SK-N-MC (cell line): ENCODE measurements around the gene ZC3H15.

Source experiments
- EZH2 ChIP-seq: fragments of 200-600 bp; sonication (generic); IDR thresholded peaks from one replicate; pipeline ENCODE4 v1.6.1; 2017; ENCODE audit warnings: antibody characterized with exemption
- FOXP2 ChIP-seq: optimal IDR thresholded peaks from 2 replicates; pipeline ENCODE3; 2011; ENCODE audit warnings: mild to moderate bottlenecking, moderate library complexity; ENCODE audit not compliant: insufficient read depth; ENCODE audit errors: extremely low read length, control extremely low read depth
- POLR2AphosphoS5 ChIP-seq: IDR thresholded peaks from 2 replicates; pipeline ENCODE4 v1.6.1; 2012; ENCODE audit warnings: mild to moderate bottlenecking, low read depth, low read length, borderline replicate concordance

DNA sequence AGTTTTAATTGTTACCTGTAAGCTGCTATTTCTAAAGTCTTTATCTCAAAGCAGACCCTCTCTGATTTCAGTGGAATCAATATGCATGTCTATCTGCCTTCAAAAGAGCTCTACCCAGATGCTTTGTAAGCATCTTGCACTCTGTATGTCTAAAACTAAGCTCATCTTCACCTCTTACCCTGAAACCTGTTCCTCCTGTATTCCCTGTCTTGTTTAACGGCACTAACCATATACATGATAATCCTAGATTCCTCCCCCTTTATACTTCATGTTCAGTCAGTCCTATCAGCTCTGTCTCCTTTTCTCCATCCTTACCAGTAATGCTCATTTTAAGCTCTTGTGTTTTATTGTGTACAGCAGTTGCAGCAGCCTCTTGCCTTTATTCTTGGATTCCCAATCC is 12.8 kb downstream of the ZC3H15 start:
- TF ChIP-seq EZH2: no peak
- TF ChIP-seq POLR2AphosphoS5: no peak
- TF ChIP-seq FOXP2: no peak
